Measurements from ENCODE around the gene RELL1. TPM values are rescaled to one million over a fixed set of nuclear protein-coding genes. Genes with fewer than 3 reads are reported as not detected.

The RELL1 gene
- total RNA-seq, 2 experiments from 2014 or later, result 53.5 to 62.3 TPM

DNA sequence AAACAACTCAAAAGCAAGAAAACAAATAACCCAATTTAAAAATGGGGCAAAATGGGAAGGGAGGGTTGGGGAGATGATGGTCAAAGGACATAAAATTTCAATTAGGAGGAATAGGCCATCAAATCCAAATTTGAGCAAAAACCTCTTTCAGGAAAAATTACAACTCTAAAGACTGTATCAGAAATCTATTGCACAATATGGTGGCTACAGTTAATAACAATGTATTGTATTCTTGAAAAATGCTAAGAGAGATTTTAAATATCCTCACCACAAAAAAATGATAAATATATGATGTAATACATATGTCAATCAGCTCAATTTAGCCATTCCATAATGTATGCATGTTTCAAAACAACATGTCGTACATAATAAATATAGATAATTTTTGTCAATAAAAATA, 60.7 kb downstream of the RELL1 start:
- peaks cover 85% of the 10 kb centered on the region for H3K36me3 ChIP-seq (ENCODE audit: insufficient read depth, low read length)
- no TSS peak for BruUV-seq (replicated peaks)
- CTCF ChIA-PET (ENCODE audit: unreplicated experiment), result no interaction called here
- no peak overlapping the region for H3K27ac ChIP-seq (ENCODE audit: low read depth, low read length, poor library complexity, severe bottlenecking)
- no peak overlapping the region for H3K4me3 ChIP-seq (ENCODE audit: low read depth, low read length, poor library complexity, severe bottlenecking)
- H3K9me2 ChIP-seq (ENCODE audit: insufficient read depth, low read length), result no peaks in the 10 kb centered on the region
- no peak for DNase-seq (ENCODE audit: low spot score)
- intact Hi-C loops (cut with micrococcal nuclease; ENCODE audit: unreplicated experiment), result no loop called here
- H3K79me2 ChIP-seq (ENCODE audit: insufficient read depth, low read depth, low read length), result no peaks in the 10 kb centered on the region
- H2AFZ ChIP-seq (ENCODE audit: low read length), result no peak overlapping the region
- TF ChIP-seq, protein P1, sequence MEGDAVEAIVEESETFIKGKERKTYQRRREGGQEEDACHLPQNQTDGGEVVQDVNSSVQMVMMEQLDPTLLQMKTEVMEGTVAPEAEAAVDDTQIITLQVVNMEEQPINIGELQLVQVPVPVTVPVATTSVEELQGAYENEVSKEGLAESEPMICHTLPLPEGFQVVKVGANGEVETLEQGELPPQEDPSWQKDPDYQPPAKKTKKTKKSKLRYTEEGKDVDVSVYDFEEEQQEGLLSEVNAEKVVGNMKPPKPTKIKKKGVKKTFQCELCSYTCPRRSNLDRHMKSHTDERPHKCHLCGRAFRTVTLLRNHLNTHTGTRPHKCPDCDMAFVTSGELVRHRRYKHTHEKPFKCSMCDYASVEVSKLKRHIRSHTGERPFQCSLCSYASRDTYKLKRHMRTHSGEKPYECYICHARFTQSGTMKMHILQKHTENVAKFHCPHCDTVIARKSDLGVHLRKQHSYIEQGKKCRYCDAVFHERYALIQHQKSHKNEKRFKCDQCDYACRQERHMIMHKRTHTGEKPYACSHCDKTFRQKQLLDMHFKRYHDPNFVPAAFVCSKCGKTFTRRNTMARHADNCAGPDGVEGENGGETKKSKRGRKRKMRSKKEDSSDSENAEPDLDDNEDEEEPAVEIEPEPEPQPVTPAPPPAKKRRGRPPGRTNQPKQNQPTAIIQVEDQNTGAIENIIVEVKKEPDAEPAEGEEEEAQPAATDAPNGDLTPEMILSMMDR (conservative IDR thresholded peaks at IDR 0.05; ENCODE audit: low read length), result no peak
- TF ChIP-seq EZH2phosphoT487 (IDR thresholded peaks at IDR 0.05; ENCODE audit: borderline replicate concordance, low read depth, low read length), result no peak
- no peaks in the 10 kb centered on the region for H3K4me1 ChIP-seq (ENCODE audit: insufficient read depth, low read length, poor library complexity, severe bottlenecking)
- POLR2A ChIA-PET, result interaction anchor here (0.7 kb wide), 1 partner anchor 10 kb away, joined by 3 read pairs; no protein-coding TSS in a partner anchor
- H4K20me1 ChIP-seq (ENCODE audit: insufficient read depth, low read length), result no peaks in the 10 kb centered on the region
- no peak overlapping the region for H3K4me2 ChIP-seq (ENCODE audit: low read length)
- no peaks in the 10 kb centered on the region for H3K9me3 ChIP-seq (ENCODE audit: low read length)

DNA sequence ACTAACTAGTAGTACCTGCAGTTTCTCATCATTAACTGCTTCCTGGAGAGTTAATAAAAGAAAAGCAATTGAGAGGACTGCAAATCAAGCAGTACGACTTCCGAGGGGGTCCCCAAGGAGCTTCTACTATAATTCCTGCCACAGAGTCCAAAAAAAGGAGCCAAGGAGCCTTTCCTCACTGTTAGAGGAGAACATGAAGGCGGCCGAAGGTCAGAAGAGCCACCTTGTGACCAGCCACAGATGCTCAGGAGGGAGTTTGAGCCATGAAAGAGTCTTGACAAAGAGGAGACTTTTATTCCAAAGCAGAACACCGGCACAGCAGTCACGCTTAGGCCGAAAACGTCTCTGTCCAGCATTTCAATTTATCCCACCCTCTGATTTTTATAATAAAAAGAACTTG, 62.2 kb downstream of the RELL1 start:
- H3K4me3 ChIP-seq (ENCODE audit: low read depth, low read length, poor library complexity, severe bottlenecking), result no peak overlapping the region
- no TSS peak for BruUV-seq (replicated peaks)
- ChIA-PET POLR2A (no interaction called here), CTCF (ENCODE audit: unreplicated experiment) (no interaction called here)
- peaks cover 84% of the 10 kb centered on the region for H3K36me3 ChIP-seq (ENCODE audit: insufficient read depth, low read length)
- TF ChIP-seq, protein P1 (conservative IDR thresholded peaks at IDR 0.05; ENCODE audit: low read length), result no peak
- no peak for TF ChIP-seq EZH2phosphoT487 (IDR thresholded peaks at IDR 0.05; ENCODE audit: borderline replicate concordance, low read depth, low read length)
- no peak for DNase-seq (ENCODE audit: low spot score)
- no peak overlapping the region for H3K4me2 ChIP-seq (ENCODE audit: low read length)
- no peaks in the 10 kb centered on the region for H4K20me1 ChIP-seq (ENCODE audit: insufficient read depth, low read length)
- no peaks in the 10 kb centered on the region for H3K4me1 ChIP-seq (ENCODE audit: insufficient read depth, low read length, poor library complexity, severe bottlenecking)
- no peak overlapping the region for H2AFZ ChIP-seq (ENCODE audit: low read length)
- H3K9me3 ChIP-seq (ENCODE audit: low read length), result no peaks in the 10 kb centered on the region
- H3K9me2 ChIP-seq (ENCODE audit: insufficient read depth, low read length), result no peaks in the 10 kb centered on the region
- no peaks in the 10 kb centered on the region for H3K79me2 ChIP-seq (ENCODE audit: insufficient read depth, low read depth, low read length)
- intact Hi-C loops (cut with micrococcal nuclease; ENCODE audit: unreplicated experiment), result no loop called here
- no peak overlapping the region for H3K27ac ChIP-seq (ENCODE audit: low read depth, low read length, poor library complexity, severe bottlenecking)

DNA sequence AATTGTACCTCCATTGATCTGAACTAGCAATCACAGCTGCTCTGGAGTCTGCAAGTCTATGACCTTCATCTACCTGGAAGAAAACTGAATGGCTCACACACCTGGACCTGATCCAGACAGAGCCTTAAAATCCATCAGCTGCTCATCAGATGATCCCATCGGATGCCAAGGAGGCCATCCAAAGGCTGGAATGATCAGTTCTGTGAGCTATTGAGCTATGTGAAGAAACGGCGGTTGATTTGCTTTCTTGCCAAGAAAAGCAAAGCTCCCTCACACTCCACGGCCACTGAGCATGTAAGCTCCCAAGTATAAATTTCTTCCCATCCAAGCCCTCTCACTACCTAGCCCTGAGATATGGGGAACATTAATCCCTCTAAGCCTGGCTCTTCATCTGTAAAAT, 63.1 kb downstream of the RELL1 start:
- H3K4me1 ChIP-seq (ENCODE audit: insufficient read depth, low read length, poor library complexity, severe bottlenecking), result no peaks in the 10 kb centered on the region
- CTCF ChIA-PET (ENCODE audit: unreplicated experiment), result no interaction called here
- POLR2A ChIA-PET, result interaction anchor here (0.7 kb wide), 2 partner anchors 129 to 339 kb away, joined by 6 to 8 read pairs; no protein-coding TSS in a partner anchor

More for the DNA sequence above, 63.1 kb downstream of the RELL1 start:
- no peak overlapping the region for H3K27ac ChIP-seq (ENCODE audit: low read depth, low read length, poor library complexity, severe bottlenecking)
- TF ChIP-seq, protein P1 (conservative IDR thresholded peaks at IDR 0.05; ENCODE audit: low read length), result no peak
- no peak for TF ChIP-seq EZH2phosphoT487 (IDR thresholded peaks at IDR 0.05; ENCODE audit: borderline replicate concordance, low read depth, low read length)
- intact Hi-C loops (cut with micrococcal nuclease; ENCODE audit: unreplicated experiment), result no loop called here
- H3K36me3 ChIP-seq (ENCODE audit: insufficient read depth, low read length), result peaks cover 76% of the 10 kb centered on the region
- no peaks in the 10 kb centered on the region for H3K9me2 ChIP-seq (ENCODE audit: insufficient read depth, low read length)
- H4K20me1 ChIP-seq (ENCODE audit: insufficient read depth, low read length), result no peaks in the 10 kb centered on the region
- H3K4me3 ChIP-seq (ENCODE audit: low read depth, low read length, poor library complexity, severe bottlenecking), result no peak overlapping the region
- H2AFZ ChIP-seq (ENCODE audit: low read length), result no peak overlapping the region
- DNase-seq (ENCODE audit: low spot score), result no peak
- no peaks in the 10 kb centered on the region for H3K9me3 ChIP-seq (ENCODE audit: low read length)
- BruUV-seq (replicated peaks), result no TSS peak
- H3K4me2 ChIP-seq (ENCODE audit: low read length), result no peak overlapping the region
- no peaks in the 10 kb centered on the region for H3K79me2 ChIP-seq (ENCODE audit: insufficient read depth, low read depth, low read length)
